ENCODE measurements around the gene ZNF766.
"Not testable (repeated sequence)": the region's sequence is repeated elsewhere in the genome, so short reads cannot be mapped to it uniquely, and the experiment has no call there.

DNA sequence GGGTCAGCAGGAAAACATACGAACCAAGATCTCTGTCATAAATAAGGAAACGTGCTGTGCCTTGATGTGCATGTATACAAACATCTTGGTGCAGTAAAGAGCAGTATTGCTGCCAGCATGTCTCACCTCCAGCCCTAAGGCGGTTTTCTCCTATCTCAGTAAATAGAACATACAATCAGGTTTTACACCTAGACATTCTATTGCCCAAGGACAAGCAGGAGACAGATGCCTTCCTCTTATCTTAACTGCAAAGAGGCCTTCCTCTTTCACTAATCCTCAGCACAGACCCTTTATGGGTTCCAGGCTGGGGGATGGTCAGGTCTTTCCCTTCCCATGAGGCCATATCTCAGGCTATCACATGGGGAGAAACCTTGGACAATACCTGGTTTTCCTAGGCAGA lies 69.6 kb downstream of the ZNF766 start:
- not testable (repeated sequence) for TF ChIP-seq POLR2AphosphoS5, POLR2A, TAF1, POU2F2 (IDR thresholded peaks at IDR 0.05; ENCODE audit: low read depth, low read length)

Data from GM12891 (cell line).